ENCODE results near the gene HSD17B12. TPM values are rescaled to one million over a fixed set of nuclear protein-coding genes. Genes with fewer than 3 reads are reported as not detected.

Gene HSD17B12
- total and polyA plus RNA-seq, 2 of the 13 experiments (the other 11 are each of a cell fraction or from before 2014, with no cell fraction given), result 50.3 to 117 TPM

DNA sequence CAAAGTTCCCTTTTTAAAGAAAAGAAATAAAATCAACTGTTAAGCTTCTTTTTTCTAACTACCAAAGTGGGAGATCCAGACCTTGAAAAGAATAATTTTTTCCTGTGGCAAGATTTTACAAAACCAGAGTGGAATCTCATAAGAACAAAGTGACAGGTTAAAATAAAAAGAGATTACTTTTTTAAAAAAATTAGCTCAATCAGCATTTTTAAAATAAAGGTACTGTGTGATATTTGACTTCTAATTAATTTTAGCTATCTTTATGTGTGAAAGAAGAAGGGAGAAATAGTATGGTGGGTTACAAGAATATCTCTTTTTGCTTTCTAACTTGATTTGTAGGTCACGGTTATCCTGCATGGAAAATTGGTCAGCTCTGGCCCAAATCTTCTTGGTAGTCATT lies 107.3 kb downstream of the HSD17B12 start:
- H3K4me2 ChIP-seq (ENCODE audit: low read depth, low read length), result no peak overlapping the region
- intact Hi-C loops (cut with micrococcal nuclease; ENCODE audit: unreplicated experiment) (no loop called here), in situ Hi-C loops (cut with HindIII; ENCODE audit: extremely low pct_ligation_motif_present, low pct_unique_long_range_greater_than_20kb) (no loop called here)
- TF ChIP-seq, protein P1, sequence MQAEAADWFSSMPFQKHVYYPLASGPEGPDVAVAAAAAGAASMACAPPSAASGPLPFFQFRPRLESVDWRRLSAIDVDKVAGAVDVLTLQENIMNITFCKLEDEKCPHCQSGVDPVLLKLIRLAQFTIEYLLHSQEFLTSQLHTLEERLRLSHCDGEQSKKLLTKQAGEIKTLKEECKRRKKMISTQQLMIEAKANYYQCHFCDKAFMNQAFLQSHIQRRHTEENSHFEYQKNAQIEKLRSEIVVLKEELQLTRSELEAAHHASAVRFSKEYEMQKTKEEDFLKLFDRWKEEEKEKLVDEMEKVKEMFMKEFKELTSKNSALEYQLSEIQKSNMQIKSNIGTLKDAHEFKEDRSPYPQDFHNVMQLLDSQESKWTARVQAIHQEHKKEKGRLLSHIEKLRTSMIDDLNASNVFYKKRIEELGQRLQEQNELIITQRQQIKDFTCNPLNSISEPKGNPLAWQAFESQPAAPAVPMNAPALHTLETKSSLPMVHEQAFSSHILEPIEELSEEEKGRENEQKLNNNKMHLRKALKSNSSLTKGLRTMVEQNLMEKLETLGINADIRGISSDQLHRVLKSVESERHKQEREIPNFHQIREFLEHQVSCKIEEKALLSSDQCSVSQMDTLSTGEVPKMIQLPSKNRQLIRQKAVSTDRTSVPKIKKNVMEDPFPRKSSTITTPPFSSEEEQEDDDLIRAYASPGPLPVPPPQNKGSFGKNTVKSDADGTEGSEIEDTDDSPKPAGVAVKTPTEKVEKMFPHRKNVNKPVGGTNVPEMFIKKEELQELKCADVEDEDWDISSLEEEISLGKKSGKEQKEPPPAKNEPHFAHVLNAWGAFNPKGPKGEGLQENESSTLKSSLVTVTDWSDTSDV (CRISPR knock-in tag; IDR thresholded peaks at IDR 0.05), result no peak
- TF ChIP-seq MAFK (conservative IDR thresholded peaks at IDR 0.05 in 1 of 2, IDR thresholded peaks at IDR 0.05 in 1 of 2; ENCODE audit: low read length in 2 of 2) (peak; percentile 77 to 94), MAFF (IDR thresholded peaks at IDR 0.05; ENCODE audit: low read depth, low read length) (peak; percentile 90)
- POLR2A ChIA-PET, result no interaction called here
- no TSS peak for BruUV-seq (replicated peaks)
- no peaks in the 10 kb centered on the region for H3K9me3 ChIP-seq (ENCODE audit: low read length)
- H3K4me3 ChIP-seq (replicated peaks in 1 of 3; ENCODE audit: insufficient read depth in 1 of 3, low read depth in 2 of 3, low read length in 3 of 3), result no peak overlapping the region
- peaks cover 0 to 21% of the 10 kb centered on the region in 2 experiments; a peak in 3 of 5 replicates for H3K36me3 ChIP-seq (replicated peaks in 1 of 2; ENCODE audit: control insufficient read depth in 1 of 2, insufficient read depth in 2 of 2, low read length in 2 of 2)
- no peaks in the 10 kb centered on the region for H3K4me1 ChIP-seq (ENCODE audit: insufficient read depth, low read length)
- 100% methylated on average over 1 of the region's 1 CpG for WGBS (ENCODE audit: low lambda C conversion rate)
- no peak for FAIRE-seq
- no peaks in the 10 kb centered on the region for H3K27me3 ChIP-seq (ENCODE audit: control insufficient read depth in 1 of 2, insufficient read depth in 2 of 2, low read length in 2 of 2)
- no peak overlapping the region for H3K27ac ChIP-seq (ENCODE audit: extremely low read length, insufficient read depth, low read length)
- H3K9ac ChIP-seq (ENCODE audit: insufficient read depth, low read depth, low read length), result no peak overlapping the region
- CTCF ChIA-PET (ENCODE audit: low intra/inter-chr PET ratio, low total read pairs), result no interaction called here
- H3K79me2 ChIP-seq (ENCODE audit: insufficient read depth, low read length), result peaks cover 9% of the 10 kb centered on the region
- 0 out of 2 replicates have a peak, but pooled peaks cover 4% of the 10 kb centered on the region for H4K20me1 ChIP-seq (ENCODE audit: insufficient read depth, low read length)
- no peak for ATAC-seq
- no peak for DNase-seq (ENCODE audit: low spot score)
- H2AFZ ChIP-seq (ENCODE audit: low read length), result no peak overlapping the region

DNA sequence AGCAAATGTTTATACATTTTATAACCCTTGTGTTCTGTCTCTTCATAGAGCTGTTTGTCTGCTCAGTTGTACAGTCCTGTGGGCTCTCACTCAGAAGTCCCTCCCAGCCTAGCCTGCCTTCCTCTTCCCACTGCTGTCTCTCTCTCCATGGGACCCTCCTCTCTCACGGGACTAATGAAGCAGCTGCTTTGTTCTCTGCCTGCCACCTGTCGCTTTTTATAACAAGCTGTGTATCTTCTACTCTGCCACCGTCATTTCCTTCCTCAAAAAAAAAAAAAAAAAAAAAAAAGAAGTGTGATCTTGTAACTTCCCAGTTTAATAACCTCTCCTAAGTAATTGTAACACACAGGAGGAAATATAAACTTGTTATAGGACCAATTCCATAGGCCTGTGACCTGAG lies 107.9 kb downstream of the HSD17B12 start:
- ChIA-PET POLR2A (no interaction called here), CTCF (ENCODE audit: low intra/inter-chr PET ratio, low total read pairs) (no interaction called here)
- Histone ChIP-seq H2AFZ (ENCODE audit: low read length) (no peak overlapping the region), H3K4me1 (ENCODE audit: insufficient read depth, low read length) (no peaks in the 10 kb centered on the region), H3K27ac (ENCODE audit: extremely low read length, insufficient read depth, low read length) (no peak overlapping the region), H3K9ac (ENCODE audit: insufficient read depth, low read depth, low read length) (no peak overlapping the region), H3K27me3 (ENCODE audit: control insufficient read depth in 1 of 2, insufficient read depth in 2 of 2, low read length in 2 of 2) (no peaks in the 10 kb centered on the region), H3K4me3 (replicated peaks in 1 of 3; ENCODE audit: insufficient read depth in 1 of 3, low read depth in 2 of 3, low read length in 3 of 3) (no peak overlapping the region), H4K20me1 (ENCODE audit: insufficient read depth, low read length) (0 out of 2 replicates have a peak, but pooled peaks cover 7% of the 10 kb centered on the region), H3K4me2 (ENCODE audit: low read depth, low read length) (no peak overlapping the region), H3K9me3 (ENCODE audit: low read length) (no peaks in the 10 kb centered on the region), H3K36me3 (replicated peaks in 1 of 2; ENCODE audit: control insufficient read depth in 1 of 2, insufficient read depth in 2 of 2, low read length in 2 of 2) (peaks cover 0 to 19% of the 10 kb centered on the region in 2 experiments; a peak in 3 of 5 replicates), H3K79me2 (ENCODE audit: insufficient read depth, low read length) (peaks cover 7% of the 10 kb centered on the region)
- in situ Hi-C loops (cut with HindIII; ENCODE audit: extremely low pct_ligation_motif_present, low pct_unique_long_range_greater_than_20kb), result no loop called here
- FAIRE-seq (no peak), ATAC-seq (no peak), DNase-seq (ENCODE audit: low spot score) (no peak)
- 98% methylated on average over 3 of the region's 3 CpGs for WGBS (ENCODE audit: low lambda C conversion rate)
- TF ChIP-seq, protein P2, sequence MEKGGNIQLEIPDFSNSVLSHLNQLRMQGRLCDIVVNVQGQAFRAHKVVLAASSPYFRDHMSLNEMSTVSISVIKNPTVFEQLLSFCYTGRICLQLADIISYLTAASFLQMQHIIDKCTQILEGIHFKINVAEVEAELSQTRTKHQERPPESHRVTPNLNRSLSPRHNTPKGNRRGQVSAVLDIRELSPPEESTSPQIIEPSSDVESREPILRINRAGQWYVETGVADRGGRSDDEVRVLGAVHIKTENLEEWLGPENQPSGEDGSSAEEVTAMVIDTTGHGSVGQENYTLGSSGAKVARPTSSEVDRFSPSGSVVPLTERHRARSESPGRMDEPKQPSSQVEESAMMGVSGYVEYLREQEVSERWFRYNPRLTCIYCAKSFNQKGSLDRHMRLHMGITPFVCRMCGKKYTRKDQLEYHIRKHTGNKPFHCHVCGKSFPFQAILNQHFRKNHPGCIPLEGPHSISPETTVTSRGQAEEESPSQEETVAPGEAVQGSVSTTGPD (CRISPR knock-in tag; IDR thresholded peaks at IDR 0.05), result no peak
- TF ChIP-seq PPARG (CRISPR knock-in tag; conservative IDR thresholded peaks at IDR 0.05), result no peak
- TF ChIP-seq, protein P3, sequence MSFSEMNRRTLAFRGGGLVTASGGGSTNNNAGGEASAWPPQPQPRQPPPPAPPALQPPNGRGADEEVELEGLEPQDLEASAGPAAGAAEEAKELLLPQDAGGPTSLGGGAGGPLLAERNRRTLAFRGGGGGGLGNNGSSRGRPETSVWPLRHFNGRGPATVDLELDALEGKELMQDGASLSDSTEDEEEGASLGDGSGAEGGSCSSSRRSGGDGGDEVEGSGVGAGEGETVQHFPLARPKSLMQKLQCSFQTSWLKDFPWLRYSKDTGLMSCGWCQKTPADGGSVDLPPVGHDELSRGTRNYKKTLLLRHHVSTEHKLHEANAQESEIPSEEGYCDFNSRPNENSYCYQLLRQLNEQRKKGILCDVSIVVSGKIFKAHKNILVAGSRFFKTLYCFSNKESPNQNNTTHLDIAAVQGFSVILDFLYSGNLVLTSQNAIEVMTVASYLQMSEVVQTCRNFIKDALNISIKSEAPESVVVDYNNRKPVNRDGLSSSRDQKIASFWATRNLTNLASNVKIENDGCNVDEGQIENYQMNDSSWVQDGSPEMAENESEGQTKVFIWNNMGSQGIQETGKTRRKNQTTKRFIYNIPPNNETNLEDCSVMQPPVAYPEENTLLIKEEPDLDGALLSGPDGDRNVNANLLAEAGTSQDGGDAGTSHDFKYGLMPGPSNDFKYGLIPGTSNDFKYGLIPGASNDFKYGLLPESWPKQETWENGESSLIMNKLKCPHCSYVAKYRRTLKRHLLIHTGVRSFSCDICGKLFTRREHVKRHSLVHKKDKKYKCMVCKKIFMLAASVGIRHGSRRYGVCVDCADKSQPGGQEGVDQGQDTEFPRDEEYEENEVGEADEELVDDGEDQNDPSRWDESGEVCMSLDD (CRISPR knock-in tag; IDR thresholded peaks at IDR 0.05; ENCODE audit: borderline replicate concordance), result no peak
- no TSS peak for BruUV-seq (replicated peaks)
- intact Hi-C loops (cut with micrococcal nuclease; ENCODE audit: unreplicated experiment), result no loop called here
